Endothelial cell of umbilical vein (primary cell): ENCODE results near the gene KRT81. TPM values are rescaled to one million over a fixed set of nuclear protein-coding genes. Genes with fewer than 3 reads are reported as not detected.

Experiments used
- BruUV-seq: library from RNA; stranded (reverse); fragments of 400-500 nt; replicated peaks from 2 replicates; lab custom pipeline; 2021; lab: Mats Ljungman, UMichigan
- CTCF ChIA-PET: fragments of 300-600, 350-600 bp; sonication (Branson Sonifier 250); formaldehyde crosslinking; loops from one replicate; lab custom pipeline; 2021; ENCODE audit warnings: antibody characterized with exemption, inconsistent platforms; lab: Charles Lee
- POLR2A ChIA-PET: fragments of 300-600, 350-600 bp; sonication (Branson Sonifier 250); formaldehyde crosslinking; loops from one replicate; lab custom pipeline; 2021; ENCODE audit warnings: antibody characterized with exemption, inconsistent platforms; lab: Charles Lee
- DNase-seq: peaks from one replicate; pipeline ENCODE4 v3.0.0-alpha.2; 2011; ENCODE audit warnings: low read depth, low spot score
- FAIRE-seq: peaks from 2 replicates; lab custom pipeline; 2011; peaks lifted over from hg19 to GRCh38; lab: Jason Lieb, UNC
- H2AFZ ChIP-seq: 2 replicates; pipeline ENCODE4 v1.6.0; 2012; ENCODE audit warnings: low read depth, low read length, control low read depth, inconsistent platforms
- H3K27ac ChIP-seq: 2 replicates; pipeline ENCODE4 v1.5.1; 2011; ENCODE audit warnings: low read depth, mild to moderate bottlenecking, control low read depth, low read length, moderate library complexity; ENCODE audit not compliant: insufficient read depth
- H3K27me3 ChIP-seq, 2 experiments: 2 replicates each; pipeline versions ENCODE4 v1.6.0 to v1.6.1; 2011; ENCODE audit warnings: low read length in 2 of 2, mixed read lengths in 1 of 2; ENCODE audit not compliant: control insufficient read depth in 2 of 2, insufficient read depth in 2 of 2
- H3K36me3 ChIP-seq, 2 experiments: 2 replicates in 1 of 2; 3 replicates in 1 of 2; pipeline ENCODE4 v1.5.1; 2011; ENCODE audit warnings: low read length in 2 of 2, mild to moderate bottlenecking in 1 of 2, moderate library complexity in 1 of 2; ENCODE audit not compliant: control insufficient read depth in 2 of 2, insufficient read depth in 2 of 2; ENCODE audit errors: extremely low read depth in 1 of 2
- H3K4me1 ChIP-seq: 3 replicates; pipeline ENCODE4 v1.5.1; 2011; ENCODE audit warnings: mild to moderate bottlenecking, low read length; ENCODE audit not compliant: control insufficient read depth, insufficient read depth; ENCODE audit errors: extremely low read depth
- H3K4me2 ChIP-seq: 2 replicates; pipeline ENCODE4 v1.6.1; 2011; ENCODE audit warnings: low read length, control low read depth, mixed read lengths; ENCODE audit not compliant: insufficient read depth
- H3K4me3 ChIP-seq, 3 experiments: fragments of 200-600 bp in 1 of 3; sonication (generic), shearing (Covaris generic) in 1 of 3; replicated peaks in 1 of 3; 2 replicates each; pipeline ENCODE4 v1.5.1; 2011 to 2016; ENCODE audit warnings: control low read depth in 3 of 3, low read length in 3 of 3, mild to moderate bottlenecking in 2 of 3, inconsistent platforms in 1 of 3, low read depth in 1 of 3, moderate library complexity in 1 of 3; ENCODE audit not compliant: insufficient read depth in 1 of 3
- H3K79me2 ChIP-seq: 2 replicates; pipeline ENCODE4 v1.6.0; 2012; ENCODE audit warnings: low read length, inconsistent platforms; ENCODE audit not compliant: control insufficient read depth, insufficient read depth
- H3K9ac ChIP-seq: replicated peaks from 2 replicates; pipeline ENCODE3; 2011; ENCODE audit warnings: low read length, control low read depth; ENCODE audit not compliant: insufficient read depth; ENCODE audit errors: extremely low read depth
- H3K9me1 ChIP-seq: replicated peaks from 3 replicates; pipeline ENCODE4 v1.6.0; 2011; ENCODE audit warnings: mild to moderate bottlenecking, low read length; ENCODE audit not compliant: control insufficient read depth, insufficient read depth; ENCODE audit errors: extremely low read depth
- H3K9me3 ChIP-seq: replicated peaks from 2 replicates; pipeline ENCODE4 v1.5.1; 2012; ENCODE audit warnings: low read length, inconsistent platforms; ENCODE audit not compliant: control insufficient read depth, insufficient read depth
- H4K20me1 ChIP-seq: replicated peaks from 2 replicates; pipeline ENCODE3; 2011; ENCODE audit warnings: mild to moderate bottlenecking, low read length; ENCODE audit not compliant: control insufficient read depth, insufficient read depth; ENCODE audit errors: extremely low read depth
- EZH2 ChIP-seq: IDR thresholded peaks from 2 replicates; pipeline ENCODE4 v1.6.1; 2012; ENCODE audit warnings: borderline replicate concordance, low read depth, mild to moderate bottlenecking, moderate library complexity, low read length, inconsistent platforms; ENCODE audit not compliant: severe bottlenecking
- FOS ChIP-seq: IDR thresholded peaks from 2 replicates; pipeline ENCODE4 v1.6.1; 2011; ENCODE audit warnings: mild to moderate bottlenecking, low read length, moderate library complexity, borderline replicate concordance; ENCODE audit not compliant: insufficient read depth
- GATA2 ChIP-seq: IDR thresholded peaks from 2 replicates; pipeline ENCODE4 v1.7.0; 2011; ENCODE audit warnings: low read depth, mild to moderate bottlenecking, moderate library complexity, mixed read lengths, low read length; ENCODE audit not compliant: insufficient read length, insufficient read depth
- JUN ChIP-seq: IDR thresholded peaks from 2 replicates; pipeline ENCODE4 v1.6.1; 2011; ENCODE audit warnings: borderline replicate concordance, low read depth; ENCODE audit not compliant: insufficient read length, insufficient read depth
- MAX ChIP-seq: IDR thresholded peaks from 2 replicates; pipeline ENCODE4 v1.6.1; 2011; ENCODE audit not compliant: insufficient read depth, insufficient read length
- MYC ChIP-seq: IDR thresholded peaks from one replicate; pipeline ENCODE4 v1.6.1; 2011; ENCODE audit warnings: mild to moderate bottlenecking, low read depth, low read length
- POLR2A ChIP-seq: IDR thresholded peaks from 2 replicates; pipeline ENCODE4 v1.6.1; 2012; ENCODE audit warnings: low read depth, mild to moderate bottlenecking, control low read depth, low read length
- POLR2AphosphoS5 ChIP-seq: IDR thresholded peaks from 2 replicates; pipeline ENCODE4 v1.6.1; 2012; ENCODE audit warnings: low read depth, mild to moderate bottlenecking, control low read depth, low read length, moderate library complexity; ENCODE audit not compliant: insufficient read depth
- dilution Hi-C: fragments of 300-500 bp; cut with MboI; formaldehyde crosslinking; loops from one replicate; pipeline ENCODE4 v1.15.0; 2019; ENCODE audit warnings: low sequenced_read_pairs; ENCODE audit not compliant: extremely low pct_ligation_motif_present
- intact Hi-C: fragments of 100-400 bp; cut with micrococcal nuclease; formaldehyde crosslinking; loops from one replicate; pipeline ENCODE4 v1.10.0; 2022
- polyA plus RNA-seq, 4 experiments: library from polyadenylated mRNA; depleted of rRNA in 3 of 4; stranded (reverse) in 3 of 4; unstranded in 1 of 4; fragments of >200 nt; gene quantifications; 2 replicates each; pipeline versions ENCODE4 v1.2.1 to v1.2.3, GENCODE V29; 2011 to 2012; ENCODE audit warnings: missing spikeins in 1 of 4
- total RNA-seq: library from RNA; stranded (reverse); gene quantifications from 2 replicates; pipeline ENCODE4 v1.2.3, GENCODE V29; 2021
- TF ChIP-seq, protein P1 (sequence below), 2 donors: IDR thresholded peaks; 1 replicate in 1 of 2; 2 replicates in 1 of 2; pipeline ENCODE4 v1.5.1; 2011; ENCODE audit warnings: low read length in 2 of 2, mild to moderate bottlenecking in 2 of 2, moderate library complexity in 2 of 2, control low read depth in 1 of 2, inconsistent platforms in 1 of 2, low read depth in 1 of 2; ENCODE audit not compliant: insufficient read depth in 1 of 2; ENCODE audit errors: extremely low read depth in 1 of 2

KRT81 gene
- total and polyA plus RNA-seq, 2 donors (not counting 3 experiments of a cell fraction or from before 2014, with no cell fraction given), result not detected

DNA sequence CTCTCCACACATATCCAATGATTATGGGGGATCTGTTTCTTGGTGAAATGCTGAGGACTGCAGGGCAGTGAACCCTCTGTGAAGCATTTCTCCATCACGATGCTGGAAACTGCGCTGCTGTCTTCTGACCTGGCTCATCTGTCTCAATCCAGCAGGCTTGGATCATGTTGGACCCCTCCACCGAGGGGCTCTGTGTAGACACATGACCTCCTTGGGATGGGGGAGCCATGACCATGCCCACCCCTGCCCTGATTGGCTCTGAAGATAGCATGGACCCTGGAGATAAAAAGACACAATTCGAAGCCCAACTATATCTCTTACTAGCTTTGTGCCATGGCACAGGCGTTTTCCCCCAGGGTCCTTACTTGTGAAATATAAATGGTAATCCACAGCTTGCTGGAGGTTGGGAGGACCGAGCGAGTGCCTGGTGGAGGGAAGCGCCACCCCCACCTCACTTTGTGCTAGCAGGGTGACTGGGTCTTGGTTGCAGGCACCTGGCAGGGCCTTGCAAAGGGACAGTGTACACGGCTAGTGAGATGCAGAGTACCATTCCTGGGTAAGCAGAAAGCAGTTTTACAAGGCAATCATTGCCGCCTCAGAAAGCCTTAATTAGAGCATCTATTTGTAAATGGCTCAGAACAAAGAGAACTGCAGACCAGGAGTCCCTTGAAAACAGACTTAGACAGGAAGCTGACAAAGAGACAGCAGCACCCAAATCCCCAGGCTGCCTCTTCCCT is 32.2 kb upstream of the KRT81 start:
- no peak overlapping the region for H3K27ac ChIP-seq
- H2AFZ ChIP-seq, result no peak overlapping the region
- H3K27me3 ChIP-seq, result peaks cover 50 to 52% of the 10 kb centered on the region in 2 experiments
- H3K4me1 ChIP-seq, result no peaks in the 10 kb centered on the region
- no peak for FAIRE-seq
- CTCF ChIA-PET, result interaction anchor here (1.7 to 6.1 kb wide), 2 partner anchors 12 to 166 kb away, joined by 4 to 87 read pairs; no protein-coding TSS in a partner anchor
- H3K9ac ChIP-seq, result no peak overlapping the region
- no peaks in the 10 kb centered on the region for H3K79me2 ChIP-seq
- POLR2A ChIA-PET, result no interaction called here
- no peaks in the 10 kb centered on the region for H3K9me3 ChIP-seq
- no TSS peak for BruUV-seq
- no peaks in the 10 kb centered on the region for H3K9me1 ChIP-seq
- TF ChIP-seq, protein P1, sequence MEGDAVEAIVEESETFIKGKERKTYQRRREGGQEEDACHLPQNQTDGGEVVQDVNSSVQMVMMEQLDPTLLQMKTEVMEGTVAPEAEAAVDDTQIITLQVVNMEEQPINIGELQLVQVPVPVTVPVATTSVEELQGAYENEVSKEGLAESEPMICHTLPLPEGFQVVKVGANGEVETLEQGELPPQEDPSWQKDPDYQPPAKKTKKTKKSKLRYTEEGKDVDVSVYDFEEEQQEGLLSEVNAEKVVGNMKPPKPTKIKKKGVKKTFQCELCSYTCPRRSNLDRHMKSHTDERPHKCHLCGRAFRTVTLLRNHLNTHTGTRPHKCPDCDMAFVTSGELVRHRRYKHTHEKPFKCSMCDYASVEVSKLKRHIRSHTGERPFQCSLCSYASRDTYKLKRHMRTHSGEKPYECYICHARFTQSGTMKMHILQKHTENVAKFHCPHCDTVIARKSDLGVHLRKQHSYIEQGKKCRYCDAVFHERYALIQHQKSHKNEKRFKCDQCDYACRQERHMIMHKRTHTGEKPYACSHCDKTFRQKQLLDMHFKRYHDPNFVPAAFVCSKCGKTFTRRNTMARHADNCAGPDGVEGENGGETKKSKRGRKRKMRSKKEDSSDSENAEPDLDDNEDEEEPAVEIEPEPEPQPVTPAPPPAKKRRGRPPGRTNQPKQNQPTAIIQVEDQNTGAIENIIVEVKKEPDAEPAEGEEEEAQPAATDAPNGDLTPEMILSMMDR (IDR thresholded peaks at IDR 0.05; ENCODE audit: extremely low read depth in 1 of 2, insufficient read depth in 1 of 2, low read depth in 1 of 2, low read length in 2 of 2), result no peak
- TF ChIP-seq EZH2 (no peak), POLR2A (no peak), FOS (no peak), MYC (no peak), POLR2AphosphoS5 (no peak), GATA2 (no peak), MAX (no peak), JUN (no peak)
- intact Hi-C loops (no loop called here), dilution Hi-C loops (no loop called here)
- no peak overlapping the region for H3K4me2 ChIP-seq
- DNase-seq, result no peak
- no peaks in the 10 kb centered on the region for H4K20me1 ChIP-seq
- no peak overlapping the region for H3K4me3 ChIP-seq
- H3K36me3 ChIP-seq, result no peaks in the 10 kb centered on the region
